GM12874 (cell line): Measurements from ENCODE around the gene ZNF329.

Experiments
- TF ChIP-seq, protein P1 (sequence below): IDR thresholded peaks from 2 replicates; pipeline ENCODE4 v1.5.1; 2011; ENCODE audit warnings: low read depth, mild to moderate bottlenecking, control low read depth, low read length, moderate library complexity; ENCODE audit not compliant: insufficient read depth

ZNF329 gene

DNA sequence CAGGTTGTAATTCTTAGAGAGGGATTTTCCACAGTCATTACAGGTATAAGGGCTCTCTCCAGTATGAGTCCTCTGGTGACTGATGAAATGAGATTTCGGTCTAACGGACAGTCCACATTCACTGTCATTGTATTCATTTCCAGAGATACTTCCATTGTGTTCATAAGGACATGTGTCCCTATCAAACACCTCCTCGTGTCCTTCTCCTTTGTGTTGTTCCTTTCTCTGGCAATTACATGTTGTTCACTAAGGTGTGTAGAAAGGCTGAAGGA, 42.1 kb downstream of the ZNF329 start:
- TF ChIP-seq, protein P1, sequence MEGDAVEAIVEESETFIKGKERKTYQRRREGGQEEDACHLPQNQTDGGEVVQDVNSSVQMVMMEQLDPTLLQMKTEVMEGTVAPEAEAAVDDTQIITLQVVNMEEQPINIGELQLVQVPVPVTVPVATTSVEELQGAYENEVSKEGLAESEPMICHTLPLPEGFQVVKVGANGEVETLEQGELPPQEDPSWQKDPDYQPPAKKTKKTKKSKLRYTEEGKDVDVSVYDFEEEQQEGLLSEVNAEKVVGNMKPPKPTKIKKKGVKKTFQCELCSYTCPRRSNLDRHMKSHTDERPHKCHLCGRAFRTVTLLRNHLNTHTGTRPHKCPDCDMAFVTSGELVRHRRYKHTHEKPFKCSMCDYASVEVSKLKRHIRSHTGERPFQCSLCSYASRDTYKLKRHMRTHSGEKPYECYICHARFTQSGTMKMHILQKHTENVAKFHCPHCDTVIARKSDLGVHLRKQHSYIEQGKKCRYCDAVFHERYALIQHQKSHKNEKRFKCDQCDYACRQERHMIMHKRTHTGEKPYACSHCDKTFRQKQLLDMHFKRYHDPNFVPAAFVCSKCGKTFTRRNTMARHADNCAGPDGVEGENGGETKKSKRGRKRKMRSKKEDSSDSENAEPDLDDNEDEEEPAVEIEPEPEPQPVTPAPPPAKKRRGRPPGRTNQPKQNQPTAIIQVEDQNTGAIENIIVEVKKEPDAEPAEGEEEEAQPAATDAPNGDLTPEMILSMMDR: no peak

DNA sequence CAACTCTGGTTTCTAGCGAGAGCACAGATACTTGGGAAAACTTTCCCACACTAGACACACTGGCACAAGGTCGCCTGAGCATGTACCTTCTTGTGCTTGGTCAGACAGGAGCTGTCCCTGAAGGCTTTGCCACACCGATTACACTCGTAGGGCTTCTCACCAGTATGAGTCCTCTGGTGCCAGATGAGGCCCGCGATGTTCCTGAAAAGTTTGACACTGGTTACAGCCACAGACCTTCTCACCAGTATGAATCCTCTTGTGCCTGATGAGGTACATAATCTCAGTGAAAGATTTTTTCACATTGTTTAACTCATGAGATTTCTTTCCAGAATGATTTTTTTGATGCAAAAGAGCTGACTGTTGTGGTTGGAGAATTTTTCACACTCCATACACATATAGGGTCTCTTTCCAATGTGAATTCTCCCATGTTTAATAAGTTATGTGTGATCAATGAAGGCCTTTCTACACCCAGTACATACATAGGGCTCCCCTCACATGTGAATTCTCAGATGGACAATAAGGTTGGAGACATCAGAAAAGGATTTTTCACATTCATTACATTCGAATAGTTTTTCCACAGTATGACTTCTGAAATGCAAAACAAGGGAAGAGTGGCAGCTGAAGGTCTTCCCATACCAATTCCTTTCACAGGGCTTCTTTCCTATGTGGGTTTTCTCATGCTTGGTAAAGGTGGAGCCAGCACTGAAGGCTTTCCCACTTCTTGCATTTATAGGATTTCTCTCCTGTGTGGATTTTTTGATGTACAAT, 42.6 kb downstream of the ZNF329 start:
- TF ChIP-seq, protein P1: no peak

DNA sequence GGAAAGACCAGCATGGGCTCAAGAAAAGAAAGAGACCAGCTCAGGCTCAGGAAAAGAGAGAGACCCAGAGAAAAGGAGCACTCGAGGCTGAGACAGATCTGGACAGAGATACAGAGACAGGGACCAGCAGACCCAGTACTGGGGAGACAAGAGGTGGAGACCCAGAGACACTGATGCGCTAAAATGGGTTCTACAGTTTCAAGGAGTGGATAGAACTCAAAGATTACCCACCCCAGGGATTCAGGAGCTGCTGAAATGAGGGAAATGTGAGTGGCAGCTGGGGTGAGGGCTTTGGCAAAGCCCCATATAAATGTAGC, 51.9 kb downstream of the ZNF329 start:
- TF ChIP-seq, protein P1: no peak

DNA sequence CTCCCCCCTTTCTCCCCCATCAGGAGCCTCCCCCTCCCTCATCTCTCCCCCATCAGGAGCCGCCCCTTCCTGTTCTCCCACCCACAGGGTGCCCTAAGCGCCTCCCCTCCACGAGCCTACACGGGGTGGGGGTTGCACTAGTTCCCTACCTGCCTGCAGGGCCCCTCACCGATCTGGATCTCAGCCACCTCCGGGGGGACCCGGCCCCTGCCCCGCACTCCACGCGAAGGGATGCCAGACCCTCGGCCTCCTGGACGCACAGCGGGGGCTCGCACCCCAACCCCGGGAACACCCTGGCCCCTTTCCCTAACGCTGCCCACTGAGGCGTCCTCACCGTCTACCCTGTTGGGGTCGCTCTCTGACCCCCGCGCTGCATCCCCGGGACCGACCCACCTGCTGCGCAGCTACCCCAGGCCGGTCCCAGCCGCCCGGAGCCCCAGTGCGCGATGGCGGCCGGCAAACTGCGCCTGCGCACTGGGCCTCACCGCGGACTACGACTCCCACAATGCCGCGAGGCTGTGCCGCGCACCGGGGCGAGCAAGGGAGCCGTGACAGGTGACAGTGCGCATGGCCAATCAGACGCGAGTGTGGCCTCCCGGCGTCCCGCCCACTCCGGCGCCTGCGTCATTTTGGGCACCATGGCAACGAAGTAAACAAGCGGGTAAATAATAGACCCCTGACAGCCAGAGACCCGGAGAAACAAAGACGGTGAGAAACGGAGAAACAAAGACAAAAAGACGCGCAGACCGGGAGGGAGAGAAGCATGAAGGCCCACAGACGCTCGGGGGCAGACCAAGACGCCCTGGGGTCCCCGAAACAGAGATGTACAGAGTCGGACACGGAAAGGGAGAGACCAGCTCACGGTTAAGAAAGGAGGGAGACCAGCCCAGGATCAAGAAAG, 52.6 kb downstream of the ZNF329 start, which contains the start of gene ZSCAN18:
Gene ZSCAN18, minus strand, starts transcription at position 451 of the 901 bp plus-strand sequence. CDS start 7,964 bp downstream, outside the sequence.
- TF ChIP-seq, protein P1: no peak

DNA sequence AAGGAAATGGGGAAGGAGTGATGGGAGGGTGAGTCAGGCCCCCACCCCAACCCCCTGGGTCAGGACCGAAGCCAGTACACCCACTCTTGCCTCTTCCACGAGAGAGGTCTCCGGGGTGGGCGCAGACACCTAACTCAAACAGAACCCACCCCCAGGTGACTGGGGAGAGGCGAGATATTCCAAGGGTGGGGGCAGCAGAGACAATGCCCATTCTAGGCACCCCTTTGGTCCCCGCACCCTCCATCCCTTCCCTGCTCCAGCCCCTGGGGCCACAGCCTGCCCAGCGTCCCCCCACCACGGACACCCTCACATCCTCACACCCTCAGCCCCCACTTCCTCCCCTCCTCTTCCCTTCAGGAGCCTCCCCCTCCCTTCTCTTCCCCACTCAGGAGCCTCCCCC, 53.2 kb downstream of the ZNF329 start:
- TF ChIP-seq, protein P1: no peak

DNA sequence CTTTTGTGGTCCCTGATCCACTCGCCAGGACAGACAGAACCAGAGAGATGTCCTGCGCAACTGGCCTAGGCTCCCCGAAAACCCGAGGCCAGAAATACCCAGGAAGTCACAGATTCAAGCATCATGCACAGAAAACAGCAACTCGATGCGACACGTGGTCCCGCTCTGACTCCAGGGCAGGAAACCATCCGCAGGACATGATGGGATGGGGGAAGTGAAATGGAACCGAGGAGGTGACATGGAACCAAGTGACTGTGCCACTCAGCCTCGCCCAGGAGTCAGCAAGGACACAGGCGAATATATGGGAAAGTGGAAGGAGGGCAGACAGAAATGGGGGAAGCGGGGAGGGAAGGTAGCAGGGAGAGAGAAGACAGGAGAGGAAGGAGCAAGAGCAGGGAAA, 53.7 kb downstream of the ZNF329 start:
- TF ChIP-seq, protein P1: no peak

DNA sequence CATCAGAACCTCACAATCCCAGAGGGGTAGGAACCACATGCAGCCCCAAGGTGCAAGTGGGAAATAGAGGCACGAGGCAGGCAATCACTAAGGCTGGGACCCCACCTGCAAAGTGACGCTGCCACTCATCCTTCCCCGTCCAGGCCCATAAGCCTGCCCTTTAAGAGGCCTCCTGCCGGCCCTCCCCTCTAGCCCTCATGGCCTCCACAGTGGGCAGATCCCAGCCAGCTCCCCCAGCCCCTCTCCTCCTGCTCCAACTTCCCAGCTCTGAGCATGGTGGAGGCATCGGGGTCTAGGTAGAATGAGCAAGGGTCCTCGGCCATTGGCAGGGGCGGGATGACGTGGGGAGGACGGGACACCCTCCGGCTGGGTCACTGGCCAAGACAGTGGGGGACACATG, 55.3 kb downstream of the ZNF329 start:
- TF ChIP-seq, protein P1: no peak
